ENCODE measurements around the gene STAM.

The STAM gene

DNA sequence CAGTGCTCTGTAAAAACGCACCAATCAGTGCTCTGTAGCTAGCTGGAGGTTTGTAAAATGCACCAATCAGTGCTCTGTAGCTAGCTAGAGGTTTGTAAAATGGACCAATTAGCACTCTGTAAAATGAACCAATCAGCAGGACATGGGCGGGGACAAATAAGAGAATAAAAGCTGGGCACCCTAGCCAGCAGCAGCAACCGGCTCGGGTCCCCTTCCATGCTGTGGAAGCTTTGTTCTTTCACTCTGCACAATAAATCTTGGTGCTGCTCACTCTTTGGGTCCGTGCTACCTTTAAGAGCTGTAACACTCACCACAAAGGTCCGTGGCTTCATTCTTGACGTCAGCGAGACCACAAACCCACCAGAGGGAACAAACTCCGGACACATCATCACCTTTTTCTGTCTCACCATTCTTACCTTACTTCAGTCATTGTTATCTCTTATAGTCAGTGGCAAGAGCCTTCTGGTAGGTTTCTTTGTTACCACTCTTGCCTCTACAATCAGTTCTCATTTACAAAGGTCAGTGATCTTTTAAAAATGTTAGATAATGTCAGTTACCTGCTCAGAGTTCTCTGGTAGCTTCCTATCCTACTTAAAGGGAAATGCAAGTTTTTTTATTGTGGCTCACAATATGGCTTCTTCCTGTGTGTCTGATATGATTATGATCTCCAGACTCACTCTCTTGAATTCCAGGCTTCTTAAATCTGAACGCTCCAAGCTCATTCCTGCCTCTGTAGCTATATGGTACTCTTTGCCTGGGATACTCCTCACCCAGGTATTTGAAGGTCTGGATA, 4.5 kb downstream of the STAM start:
- DNase-seq: no peak

DNA sequence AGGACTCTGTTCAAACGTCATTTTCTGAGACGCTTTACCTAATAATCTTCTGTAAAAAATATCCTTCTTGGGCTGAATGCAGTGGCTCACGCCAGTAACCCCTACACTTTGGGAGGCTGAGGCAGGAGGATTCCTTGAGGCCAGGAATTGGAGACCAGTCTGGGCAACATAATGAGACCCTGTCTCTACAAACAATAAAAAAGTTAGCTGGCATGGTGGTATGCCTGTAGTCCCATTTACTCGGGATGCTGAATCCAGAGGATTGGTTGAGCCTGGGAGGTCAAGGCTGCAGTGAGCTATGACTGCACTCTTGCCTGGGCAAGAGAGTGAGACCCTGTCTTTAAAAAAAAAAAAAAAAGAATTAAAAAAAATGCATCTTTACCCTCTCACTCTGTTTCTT, 5.1 kb downstream of the STAM start:
- DNase-seq: no peak

DNA sequence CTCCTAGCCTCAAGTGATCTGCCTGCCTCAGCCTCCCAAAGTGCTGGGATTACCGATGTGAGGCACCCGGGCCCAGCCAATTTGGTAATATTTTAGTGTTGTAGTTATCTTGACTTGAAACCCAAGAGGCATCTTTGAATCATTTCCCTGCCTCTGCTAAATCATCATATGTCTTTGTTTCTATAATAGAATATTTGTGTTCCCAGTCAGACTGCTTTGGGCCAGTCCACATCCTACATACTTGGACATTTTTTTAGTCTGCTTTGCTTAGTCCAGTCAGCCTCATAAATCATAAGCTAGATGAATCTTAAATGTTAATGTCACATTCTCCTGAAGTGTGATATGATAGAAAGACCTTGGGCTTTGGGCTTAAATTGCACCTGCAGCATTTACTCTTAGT, 5.9 kb downstream of the STAM start:
- DNase-seq: no peak

GRCh38 chr10:17650416-17650815, 6.5 kb downstream of the STAM start:
- no peak for DNase-seq

DNA sequence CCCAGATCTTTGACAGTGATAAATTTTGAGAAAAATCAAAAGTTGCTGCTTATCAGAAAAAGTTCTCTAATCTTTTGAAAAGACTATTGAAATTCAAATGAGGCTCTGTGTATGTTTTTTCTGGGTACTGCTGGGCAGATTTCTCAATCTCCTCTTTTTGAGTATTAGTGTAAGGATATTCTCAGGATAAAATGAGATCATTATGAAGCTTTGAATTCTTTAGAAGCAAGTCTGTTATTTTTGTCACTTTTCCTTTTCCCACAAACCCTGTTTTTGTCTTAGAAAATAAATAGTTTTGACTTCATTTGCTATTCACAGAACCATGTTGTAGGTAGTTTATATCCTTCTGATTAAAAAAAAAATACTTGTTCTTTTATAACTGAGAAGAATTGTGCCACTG, 7.9 kb downstream of the STAM start:
- DNase-seq: no peak

DNA sequence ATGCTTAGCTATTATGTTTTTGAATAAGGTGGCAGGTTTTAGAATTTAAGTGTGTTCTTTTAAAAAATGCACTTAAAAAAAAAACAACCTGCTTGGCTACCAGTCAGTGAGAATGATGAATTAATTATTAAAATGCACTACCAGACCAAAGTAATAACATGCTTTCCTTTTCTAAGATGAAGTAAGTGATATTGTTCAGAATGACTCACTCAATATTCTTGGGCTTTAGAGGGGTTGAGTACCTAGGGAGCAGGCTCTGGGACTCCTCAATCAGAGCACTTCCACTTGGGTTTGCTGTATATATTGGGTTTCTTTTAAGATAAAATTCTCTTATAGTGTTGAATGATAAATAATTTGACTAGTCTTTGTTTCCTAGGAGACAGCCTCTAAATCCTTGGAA, 8.6 kb downstream of the STAM start:
- DNase-seq: no peak

DNA sequence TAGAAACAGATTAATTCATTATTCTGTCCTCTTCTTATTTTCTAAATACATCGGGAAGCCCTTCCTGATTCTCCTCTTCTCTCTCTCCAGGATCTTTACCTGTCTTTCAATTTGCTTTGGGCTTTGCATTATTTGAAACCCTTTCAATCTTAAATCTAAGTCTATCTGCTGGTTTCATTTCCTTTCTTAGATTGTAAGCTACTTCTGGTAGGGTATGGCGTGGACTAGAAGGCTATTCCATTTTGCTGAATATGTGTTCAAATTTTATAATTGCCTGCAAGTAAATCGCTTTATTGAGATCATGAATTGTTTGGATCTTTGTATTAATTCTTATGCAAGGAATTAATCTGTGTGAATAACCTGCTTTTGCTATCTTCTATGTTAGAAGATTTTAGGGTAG, 11.1 kb downstream of the STAM start:
- no peak for DNase-seq

- no peak for DNase-seq
Observed at GRCh38 chr10:17655567-17656146, 11.7 kb downstream of the STAM start.

DNA sequence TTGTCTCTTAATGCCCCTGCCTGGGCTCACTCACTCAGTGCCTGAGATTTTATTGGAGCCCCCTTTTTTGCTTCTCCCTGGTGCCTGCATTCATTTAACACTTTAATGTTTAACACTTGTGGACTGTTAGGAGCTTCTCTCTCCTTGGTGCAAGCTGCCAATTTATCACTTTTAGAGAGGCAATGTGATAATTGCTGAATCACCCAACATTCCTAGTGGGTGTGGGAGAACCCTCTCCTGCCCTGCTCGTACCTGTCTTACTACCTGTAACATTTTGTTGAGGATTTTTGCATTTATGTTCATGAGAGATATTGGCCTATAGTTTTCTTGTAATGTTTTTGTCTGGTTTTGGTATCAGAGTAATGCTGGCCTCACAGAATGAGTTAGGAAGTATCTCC, 13.2 kb downstream of the STAM start:
- no peak for DNase-seq

GRCh38 chr10:17659365-17659764, 15.4 kb downstream of the STAM start:
- no peak for DNase-seq

- DNase-seq: no peak
Observed at GRCh38 chr10:17660921-17661320, 17.0 kb downstream of the STAM start.

- no peak for DNase-seq
Observed at GRCh38 chr10:17661510-17661909, 17.6 kb downstream of the STAM start.

- no peak for DNase-seq
Observed at GRCh38 chr10:17662193-17663138, 18.5 kb downstream of the STAM start.

DNA sequence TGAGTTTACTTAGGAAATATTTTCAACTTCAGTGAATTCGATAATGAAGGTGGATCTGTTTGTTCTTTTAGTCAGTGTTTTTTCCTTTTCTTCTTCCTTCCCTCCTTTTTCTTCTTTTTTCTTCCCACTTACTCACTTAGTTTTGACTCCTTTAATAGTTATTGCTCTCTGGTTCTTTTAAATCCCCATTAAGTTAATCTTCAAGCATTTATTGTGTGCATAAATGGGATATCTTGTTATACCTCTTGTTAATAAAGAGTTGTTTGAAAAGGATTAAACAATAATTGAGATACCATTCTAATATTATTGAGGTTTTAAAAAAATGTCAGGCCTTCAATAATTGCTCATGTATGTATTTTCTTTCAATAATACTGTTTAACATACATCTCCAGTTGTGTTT, 19.5 kb downstream of the STAM start:
- no peak for DNase-seq

GRCh38 chr10:17665747-17666146, 21.8 kb downstream of the STAM start:
- no peak for DNase-seq

- no peak for DNase-seq
Observed at GRCh38 chr10:17668435-17669184, 24.7 kb downstream of the STAM start.

DNA sequence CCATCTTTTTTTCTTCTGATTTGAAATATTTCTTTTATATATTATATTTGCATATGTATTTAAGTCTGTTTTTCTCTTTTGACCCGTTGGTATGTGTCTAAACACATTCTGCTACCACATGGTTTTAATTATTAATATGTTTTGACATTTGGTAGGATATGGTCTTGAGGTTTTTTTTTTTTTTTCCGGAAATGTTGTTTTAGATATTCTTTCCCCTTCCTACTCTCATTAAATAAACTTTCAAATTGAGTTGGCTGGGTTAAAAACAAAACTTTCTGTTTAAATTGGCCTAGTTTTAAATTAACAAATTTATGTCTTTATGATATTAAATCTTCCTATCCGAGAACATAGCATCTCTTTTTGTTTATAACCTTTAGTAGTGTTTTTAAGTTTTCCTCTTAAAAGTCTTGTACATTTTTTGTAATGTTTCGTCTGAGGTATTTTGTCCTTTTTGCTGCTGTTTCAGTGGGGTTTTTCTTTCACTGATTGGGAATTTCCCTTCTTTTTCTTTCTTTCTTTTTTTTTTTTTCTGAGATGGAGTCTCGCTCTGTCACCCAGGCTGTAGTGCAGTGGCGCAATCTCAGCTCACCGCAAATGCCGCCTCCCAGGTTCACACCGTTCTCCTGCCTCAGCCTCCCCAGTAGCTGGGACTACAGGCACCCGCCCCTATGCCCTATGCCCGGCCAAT, 25.4 kb downstream of the STAM start:
- DNase-seq: no peak

- no peak for DNase-seq
Observed at GRCh38 chr10:17671307-17671706, 27.4 kb downstream of the STAM start.

GRCh38 chr10:17673471-17674061, 29.6 kb downstream of the STAM start:
- DNase-seq: no peak

GRCh38 chr10:17674566-17674965, 30.6 kb downstream of the STAM start:
- no peak for DNase-seq

GRCh38 chr10:17675638-17676037, 31.7 kb downstream of the STAM start:
- DNase-seq: no peak

GRCh38 chr10:17676919-17677318, 33.0 kb downstream of the STAM start:
- DNase-seq: no peak
